Upper lobe of left lung (tissue), 6 donors: ENCODE data around the gene RILP. TPM values are rescaled to one million over a fixed set of nuclear protein-coding genes. Genes with fewer than 3 reads are reported as not detected.

ENCODE experiments used
- ATAC-seq, 2 donors: fragments of 200-7000 bp; cut with Tn5 transposase; one replicate each; pipeline ENCODE4 v1.9.1; 2022; ENCODE audit warnings: mild to moderate bottlenecking in 2 of 2, moderate library complexity in 2 of 2; ENCODE audit not compliant: low FRiP score in 2 of 2
- DNase-seq, 2 donors: peaks; one replicate each; pipeline ENCODE4 v3.0.0-alpha.2; 2019 to 2020
- H3K27ac ChIP-seq, 4 donors: fragments of 200-600 bp; sonication (generic); one replicate each; pipeline ENCODE4 v1.5.1; 2016 to 2019
- H3K27me3 ChIP-seq, 4 donors: fragments of 200-600 bp; sonication (generic); one replicate each; pipeline ENCODE4 v1.5.1; 2017 to 2019
- H3K36me3 ChIP-seq, 4 donors: fragments of 200-600 bp; sonication (generic); one replicate each; pipeline ENCODE4 v1.5.1; 2016 to 2019
- H3K4me1 ChIP-seq, 4 donors: fragments of 200-600 bp; sonication (generic); one replicate each; pipeline ENCODE4 v1.5.1; 2018 to 2019
- H3K4me3 ChIP-seq, 4 donors: fragments of 200-600 bp; sonication (generic); one replicate each; pipeline ENCODE4 v1.5.1; 2017 to 2019; ENCODE audit warnings: mild to moderate bottlenecking in 2 of 4, moderate library complexity in 1 of 4
- H3K9me3 ChIP-seq, 4 donors: fragments of 200-600 bp; sonication (generic); one replicate each; pipeline ENCODE4 v1.5.1; 2018 to 2019
- EP300 ChIP-seq, 4 donors: sonication (generic); formaldehyde crosslinking; IDR thresholded peaks; one replicate each; pipeline ENCODE4 v1.5.1; 2017; ENCODE audit warnings: antibody characterized with exemption in 4 of 4, control low read depth in 2 of 4
- POLR2A ChIP-seq, 4 donors: fragments of 450-650 bp; IDR thresholded peaks; one replicate each; pipeline ENCODE4 v1.5.1; 2016 to 2017; ENCODE audit warnings: antibody characterized with exemption in 4 of 4, mild to moderate bottlenecking in 2 of 4
- POLR2AphosphoS5 ChIP-seq, 2 donors: sonication (generic); formaldehyde crosslinking; IDR thresholded peaks; one replicate each; pipeline ENCODE4 v1.5.1; 2017; ENCODE audit warnings: antibody characterized with exemption in 2 of 2
- WGBS, 2 donors: methylation state at CpG; one replicate each; pipeline ENCODE4 v1.1.5; 2017 to 2018; 5-methylcytosine and 5-hydroxymethylcytosine counted together
- total RNA-seq, 6 donors: library from RNA; depleted of rRNA in 4 of 6; stranded (reverse); fragments of >200 nt in 4 of 6; gene quantifications; one replicate each; pipeline versions ENCODE4 v1.1.0 to v1.2.1, GENCODE V29; 2016 to 2021
- TF ChIP-seq, protein P1 (sequence below), 6 experiments: fragments of 450-650 bp in 4 of 6; fragments of 200-600 bp in 2 of 6; sonication (generic) in 2 of 6; IDR thresholded peaks; one replicate each; pipeline ENCODE4 v1.5.1; 2016 to 2019; ENCODE audit warnings: antibody characterized with exemption in 6 of 6
- donor health status: DM: no; HTN: no; CAD: no; lungs with moderate emphysema.
- donor health status: DM: no; HTN: yes; CAD: no; lungs with severe emphysema.

The RILP gene
- total RNA-seq, 6 donors from 2014 or later, result 43.7 to 192 (median 85.4) TPM

- H3K4me3 ChIP-seq, result peak overlapping the region; percentile 47 to 71 (median 60)
- WGBS, 2 donors, result 26 to 31% methylated on average over 11 of the region's 15 CpGs
- H3K9me3 ChIP-seq, result no peaks in the 10 kb centered on the region
- no peaks in the 10 kb centered on the region for H3K27me3 ChIP-seq
- peak overlapping the region; percentile 92 to 99 (median 98) for H3K27ac ChIP-seq
- H3K36me3 ChIP-seq, result no peaks in the 10 kb centered on the region
- ATAC-seq, result no peak
- peak in 1 of 2 donors; percentile 65 for DNase-seq
- TF ChIP-seq POLR2AphosphoS5 (IDR thresholded peaks at IDR 0.05), result peak in 1 of 2 donors; percentile 45
- TF ChIP-seq POLR2A (IDR thresholded peaks at IDR 0.05), result no peak
- no peak for TF ChIP-seq EP300 (IDR thresholded peaks at IDR 0.05)
- TF ChIP-seq, protein P1, sequence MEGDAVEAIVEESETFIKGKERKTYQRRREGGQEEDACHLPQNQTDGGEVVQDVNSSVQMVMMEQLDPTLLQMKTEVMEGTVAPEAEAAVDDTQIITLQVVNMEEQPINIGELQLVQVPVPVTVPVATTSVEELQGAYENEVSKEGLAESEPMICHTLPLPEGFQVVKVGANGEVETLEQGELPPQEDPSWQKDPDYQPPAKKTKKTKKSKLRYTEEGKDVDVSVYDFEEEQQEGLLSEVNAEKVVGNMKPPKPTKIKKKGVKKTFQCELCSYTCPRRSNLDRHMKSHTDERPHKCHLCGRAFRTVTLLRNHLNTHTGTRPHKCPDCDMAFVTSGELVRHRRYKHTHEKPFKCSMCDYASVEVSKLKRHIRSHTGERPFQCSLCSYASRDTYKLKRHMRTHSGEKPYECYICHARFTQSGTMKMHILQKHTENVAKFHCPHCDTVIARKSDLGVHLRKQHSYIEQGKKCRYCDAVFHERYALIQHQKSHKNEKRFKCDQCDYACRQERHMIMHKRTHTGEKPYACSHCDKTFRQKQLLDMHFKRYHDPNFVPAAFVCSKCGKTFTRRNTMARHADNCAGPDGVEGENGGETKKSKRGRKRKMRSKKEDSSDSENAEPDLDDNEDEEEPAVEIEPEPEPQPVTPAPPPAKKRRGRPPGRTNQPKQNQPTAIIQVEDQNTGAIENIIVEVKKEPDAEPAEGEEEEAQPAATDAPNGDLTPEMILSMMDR (IDR thresholded peaks at IDR 0.05), result no peak
- peaks cover 58 to 66% (median 64%) of the 10 kb centered on the region in 4 donors for H3K4me1 ChIP-seq
These were observed 5.0 kb downstream of the RILP start for GRCh38 chr17:1644493-1645206.

DNA sequence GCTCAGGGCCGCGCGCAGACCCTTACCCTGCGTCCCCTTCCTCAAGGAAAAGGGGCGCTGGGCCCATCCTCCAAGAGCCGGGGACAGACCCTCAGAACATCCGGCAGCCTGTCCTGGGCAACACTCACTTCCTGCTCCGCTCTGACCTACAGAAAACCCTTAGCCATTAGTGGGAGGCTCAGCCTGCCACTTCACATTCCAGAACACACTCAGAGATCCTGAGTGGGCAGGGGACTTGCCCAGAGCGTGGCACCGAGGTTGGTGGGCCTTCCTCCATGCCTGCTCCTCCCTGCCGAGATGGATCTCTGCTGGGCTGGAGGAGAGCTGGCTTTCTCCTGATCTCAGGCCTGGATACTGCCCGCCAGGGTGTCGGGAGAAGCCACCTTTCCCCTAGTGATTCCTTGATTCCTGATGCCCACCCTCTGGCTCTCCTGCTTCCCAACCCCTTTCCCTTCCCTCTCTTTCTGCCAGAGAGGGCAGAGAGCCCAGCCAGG, 5.6 kb downstream of the RILP start:
- WGBS, 2 donors, result 24 to 71% methylated on average over 2 to 5 of the region's 13 CpGs
- no peaks in the 10 kb centered on the region for H3K27me3 ChIP-seq
- peaks cover 0 to 3% (median 0%) of the 10 kb centered on the region in 4 donors for H3K36me3 ChIP-seq
- no peaks in the 10 kb centered on the region for H3K9me3 ChIP-seq
- H3K4me3 ChIP-seq, result peak overlapping the region; percentile 42 to 71 (median 60)
- peak in 2 of 4 donors; percentile 5 to 62 for TF ChIP-seq EP300 (IDR thresholded peaks at IDR 0.05)
- TF ChIP-seq POLR2A (IDR thresholded peaks at IDR 0.05), result peak in 1 of 4 donors; percentile 30
- peak; percentile 12 to 31 for TF ChIP-seq POLR2AphosphoS5 (IDR thresholded peaks at IDR 0.05)
- TF ChIP-seq, protein P1 (IDR thresholded peaks at IDR 0.05), result no peak
- H3K27ac ChIP-seq, result peak overlapping the region; percentile 92 to 99 (median 98)
- ATAC-seq (peak; percentile 1 to 20), DNase-seq (peak in 1 of 2 donors; percentile 75)
- H3K4me1 ChIP-seq, result peaks cover 58 to 71% (median 69%) of the 10 kb centered on the region in 4 donors

GRCh38 chr17:1643293-1643998, 6.2 kb downstream of the RILP start:
- ATAC-seq (peak in 1 of 2 donors; percentile 12), DNase-seq (peak; percentile 88 to 93)
- peak overlapping the region; percentile 42 to 71 (median 60) for H3K4me3 ChIP-seq
- H3K9me3 ChIP-seq, result no peaks in the 10 kb centered on the region
- 1% methylated on average over 25 of the region's 90 CpGs; no CpG with 5 or more reads in 1 of the 2 donors for whole genome bisulfite sequencing, 2 donors
- H3K27me3 ChIP-seq, result no peaks in the 10 kb centered on the region
- TF ChIP-seq, protein P1 (IDR thresholded peaks at IDR 0.05), result peak in 4 of 6 experiments; percentile 52 to 73 (median 56)
- TF ChIP-seq POLR2A (IDR thresholded peaks at IDR 0.05) (peak in 2 of 4 donors; percentile 57 to 70), EP300 (IDR thresholded peaks at IDR 0.05) (no peak), POLR2AphosphoS5 (IDR thresholded peaks at IDR 0.05) (peak in 1 of 2 donors; percentile 20)
- peak overlapping the region; percentile 92 to 99 (median 98) for H3K27ac ChIP-seq
- H3K36me3 ChIP-seq, result peaks cover 0 to 8% (median 0%) of the 10 kb centered on the region in 4 donors
- H3K4me1 ChIP-seq, result peaks cover 54 to 73% (median 69%) of the 10 kb centered on the region in 4 donors

GRCh38 chr17:1641065-1641403, 8.6 kb downstream of the RILP start:
- H3K27me3 ChIP-seq, result no peaks in the 10 kb centered on the region
- no peak for DNase-seq
- H3K4me3 ChIP-seq, result no peak overlapping the region
- no peak for ATAC-seq
- 85 to 86% methylated on average over 10 to 12 of the region's 12 CpGs for WGBS, 2 donors
- no peak overlapping the region for H3K27ac ChIP-seq
- peaks cover 30 to 49% (median 45%) of the 10 kb centered on the region in 4 donors for H3K4me1 ChIP-seq
- TF ChIP-seq POLR2AphosphoS5 (IDR thresholded peaks at IDR 0.05), result no peak
- TF ChIP-seq EP300 (IDR thresholded peaks at IDR 0.05), result no peak
- TF ChIP-seq, protein P1 (IDR thresholded peaks at IDR 0.05), result no peak
- TF ChIP-seq POLR2A (IDR thresholded peaks at IDR 0.05), result no peak
- peaks cover 0 to 32% (median 10%) of the 10 kb centered on the region in 4 donors for H3K36me3 ChIP-seq
- no peaks in the 10 kb centered on the region for H3K9me3 ChIP-seq
